WTC11 (cell line): Measurements from ENCODE around the gene SMTN.

Experiments
- ATF3 ChIP-seq: sonication (generic); formaldehyde crosslinking; conservative IDR thresholded peaks from 2 replicates; pipeline ENCODE4 v1.8.1; 2022; ENCODE audit warnings: mild to moderate bottlenecking, missing genetic modification reagents
- CTCF ChIP-seq: fragments of 200-600 bp; IDR thresholded peaks from 2 replicates; pipeline ENCODE4 v1.8.0; 2022; ENCODE audit warnings: antibody characterized with exemption
- FOXP1 ChIP-seq: sonication (generic); formaldehyde crosslinking; IDR thresholded peaks from 2 replicates; pipeline ENCODE4 v1.8.0; 2022; ENCODE audit warnings: missing genetic modification reagents, mild to moderate bottlenecking, moderate library complexity, borderline replicate concordance
- GTF2I ChIP-seq: fragments of 250-450 bp; sonication (Bioruptor Pico); conservative IDR thresholded peaks from 2 replicates; pipeline ENCODE4 v1.4.0; 2021; ENCODE audit warnings: mild to moderate bottlenecking
- JUN ChIP-seq: sonication (generic); formaldehyde crosslinking; IDR thresholded peaks from 2 replicates; pipeline ENCODE4 v1.8.0; 2023; ENCODE audit warnings: mild to moderate bottlenecking, missing genetic modification reagents
- MAX ChIP-seq: sonication (generic); formaldehyde crosslinking; IDR thresholded peaks from 2 replicates; pipeline ENCODE4 v1.8.0; 2022; ENCODE audit warnings: mild to moderate bottlenecking, missing genetic modification reagents
- NFYB ChIP-seq: sonication (generic); formaldehyde crosslinking; conservative IDR thresholded peaks from 2 replicates; pipeline ENCODE4 v1.8.0; 2022; ENCODE audit warnings: low read depth, missing genetic modification reagents
- PREB ChIP-seq: sonication (generic); formaldehyde crosslinking; IDR thresholded peaks from 2 replicates; pipeline ENCODE4 v1.8.1; 2022; ENCODE audit warnings: mild to moderate bottlenecking, missing genetic modification reagents, moderate library complexity, borderline replicate concordance
- TEAD4 ChIP-seq: sonication (generic); formaldehyde crosslinking; IDR thresholded peaks from 2 replicates; pipeline ENCODE4 v1.8.0; 2022; ENCODE audit warnings: mild to moderate bottlenecking, missing genetic modification reagents

- no peak for TF ChIP-seq TEAD4 (CRISPR knock-in tag)
- no peak for TF ChIP-seq CTCF
- no peak for TF ChIP-seq FOXP1 (CRISPR knock-in tag)
- no peak for TF ChIP-seq GTF2I (CRISPR knock-in tag)
- no peak for TF ChIP-seq PREB (CRISPR knock-in tag)
- TF ChIP-seq NFYB, result no peak
- no peak for TF ChIP-seq ATF3 (CRISPR knock-in tag)
- no peak for TF ChIP-seq MAX
- no peak for TF ChIP-seq JUN (CRISPR knock-in tag)
Measured at GRCh38 chr22:31144223-31144622, 63.1 kb downstream of the SMTN start.
